H1 (cell line): Measurements from ENCODE around the gene ALPK3. TPM values are rescaled to one million over a fixed set of nuclear protein-coding genes. Genes with fewer than 3 reads are reported as not detected.

ENCODE experiments used
- CREB1 ChIP-seq: IDR thresholded peaks from 2 replicates; pipeline ENCODE4 v1.6.1; 2012; ENCODE audit warnings: inconsistent platforms
- EZH2 ChIP-seq: fragments of 200-600 bp; sonication (generic); IDR thresholded peaks from 2 replicates; pipeline ENCODE4 v1.7.1; 2012; ENCODE audit warnings: low read depth, mild to moderate bottlenecking, moderate library complexity, low read length, inconsistent platforms; ENCODE audit not compliant: severe bottlenecking
- JUND ChIP-seq: IDR thresholded peaks from 2 replicates; pipeline ENCODE4 v1.6.1; 2011; ENCODE audit warnings: mild to moderate bottlenecking, improper control_type of control experiment, low read length
- RAD21 ChIP-seq, 2 experiments: IDR thresholded peaks in 1 of 2; conservative IDR thresholded peaks in 1 of 2; 2 replicates each; pipeline ENCODE4 v1.6.1; 2011; ENCODE audit warnings: low read depth in 2 of 2, low read length in 2 of 2, improper control_type of control experiment in 1 of 2, inconsistent platforms in 1 of 2, mild to moderate bottlenecking in 1 of 2, moderate library complexity in 1 of 2
- SIRT6 ChIP-seq: IDR thresholded peaks from one replicate; pipeline ENCODE4 v1.7.1; 2012; ENCODE audit warnings: low read length, inconsistent platforms
- SUZ12 ChIP-seq: fragments of 200-600 bp; sonication (generic); IDR thresholded peaks from 2 replicates; pipeline ENCODE4 v1.6.1; 2012; ENCODE audit warnings: mild to moderate bottlenecking, inconsistent platforms, low read length, moderate library complexity, mixed read lengths
- TAF1 ChIP-seq: IDR thresholded peaks from 2 replicates; pipeline ENCODE4 v1.6.1; 2011; ENCODE audit warnings: mild to moderate bottlenecking, low read depth, low read length
- TEAD4 ChIP-seq: IDR thresholded peaks from 2 replicates; pipeline ENCODE4 v1.6.1; 2012; ENCODE audit warnings: low read depth, low read length, inconsistent platforms, mixed read lengths
- polyA plus RNA-seq, 7 experiments: library from polyadenylated mRNA; depleted of rRNA in 3 of 7; stranded (reverse) in 5 of 7; unstranded in 2 of 7; fragments of >200 nt in 5 of 7; fragments of 200-250 nt in 2 of 7; gene quantifications; 1 replicate in 5 of 7; 2 replicates in 1 of 7; 4 replicates in 1 of 7; pipeline versions ENCODE4 v1.2.1 to v1.2.3, GENCODE V29; 2011 to 2013; ENCODE audit warnings: missing spikeins in 2 of 7, mixed read lengths in 2 of 7
- total RNA-seq: library from RNA; stranded (reverse); fragmentation: NEBNext Ultra II Directional; extraction: Animal tissue kit (Norgen Biotek cat#: 25700); gene quantifications from 2 replicates; pipeline ENCODE4 v1.2.1, GENCODE V29; 2021
- TF ChIP-seq, protein P1 (sequence below): fragments of 300-600 bp; sonication (generic); IDR thresholded peaks from 2 replicates; pipeline ENCODE4 v1.7.1; 2012; ENCODE audit warnings: low read length, moderate library complexity, mild to moderate bottlenecking, inconsistent platforms; ENCODE audit not compliant: insufficient replicate concordance
- TF ChIP-seq, protein P2 (sequence below): IDR thresholded peaks from 2 replicates; pipeline ENCODE4 v1.6.1; 2011; ENCODE audit warnings: low read length, improper control_type of control experiment

Gene ALPK3
- total and polyA plus RNA-seq, 2 of the 8 experiments (the other 6 are each of a cell fraction or from before 2014, with no cell fraction given), result 4.4 to 19.2 TPM

DNA sequence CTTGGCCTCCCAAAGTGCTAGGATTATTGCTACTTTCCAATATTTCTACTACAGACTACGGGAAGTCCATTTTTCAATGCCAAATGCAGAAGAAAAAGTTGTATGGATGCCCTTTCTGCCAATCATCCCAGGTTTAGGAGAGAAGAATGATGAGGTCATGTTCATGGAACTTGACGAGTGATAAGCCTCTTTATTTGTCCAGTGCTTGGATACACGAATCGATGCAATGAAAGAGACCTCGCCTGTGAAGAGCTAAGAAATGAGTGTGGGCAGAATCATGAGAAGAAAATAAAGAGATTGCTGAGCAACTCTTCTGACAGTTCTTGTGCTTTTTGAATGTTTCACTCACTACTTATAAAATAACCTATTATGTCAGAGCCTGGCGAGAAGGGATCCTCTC is 66.3 kb downstream of the ALPK3 start (continued):
- TF ChIP-seq, protein P1, sequence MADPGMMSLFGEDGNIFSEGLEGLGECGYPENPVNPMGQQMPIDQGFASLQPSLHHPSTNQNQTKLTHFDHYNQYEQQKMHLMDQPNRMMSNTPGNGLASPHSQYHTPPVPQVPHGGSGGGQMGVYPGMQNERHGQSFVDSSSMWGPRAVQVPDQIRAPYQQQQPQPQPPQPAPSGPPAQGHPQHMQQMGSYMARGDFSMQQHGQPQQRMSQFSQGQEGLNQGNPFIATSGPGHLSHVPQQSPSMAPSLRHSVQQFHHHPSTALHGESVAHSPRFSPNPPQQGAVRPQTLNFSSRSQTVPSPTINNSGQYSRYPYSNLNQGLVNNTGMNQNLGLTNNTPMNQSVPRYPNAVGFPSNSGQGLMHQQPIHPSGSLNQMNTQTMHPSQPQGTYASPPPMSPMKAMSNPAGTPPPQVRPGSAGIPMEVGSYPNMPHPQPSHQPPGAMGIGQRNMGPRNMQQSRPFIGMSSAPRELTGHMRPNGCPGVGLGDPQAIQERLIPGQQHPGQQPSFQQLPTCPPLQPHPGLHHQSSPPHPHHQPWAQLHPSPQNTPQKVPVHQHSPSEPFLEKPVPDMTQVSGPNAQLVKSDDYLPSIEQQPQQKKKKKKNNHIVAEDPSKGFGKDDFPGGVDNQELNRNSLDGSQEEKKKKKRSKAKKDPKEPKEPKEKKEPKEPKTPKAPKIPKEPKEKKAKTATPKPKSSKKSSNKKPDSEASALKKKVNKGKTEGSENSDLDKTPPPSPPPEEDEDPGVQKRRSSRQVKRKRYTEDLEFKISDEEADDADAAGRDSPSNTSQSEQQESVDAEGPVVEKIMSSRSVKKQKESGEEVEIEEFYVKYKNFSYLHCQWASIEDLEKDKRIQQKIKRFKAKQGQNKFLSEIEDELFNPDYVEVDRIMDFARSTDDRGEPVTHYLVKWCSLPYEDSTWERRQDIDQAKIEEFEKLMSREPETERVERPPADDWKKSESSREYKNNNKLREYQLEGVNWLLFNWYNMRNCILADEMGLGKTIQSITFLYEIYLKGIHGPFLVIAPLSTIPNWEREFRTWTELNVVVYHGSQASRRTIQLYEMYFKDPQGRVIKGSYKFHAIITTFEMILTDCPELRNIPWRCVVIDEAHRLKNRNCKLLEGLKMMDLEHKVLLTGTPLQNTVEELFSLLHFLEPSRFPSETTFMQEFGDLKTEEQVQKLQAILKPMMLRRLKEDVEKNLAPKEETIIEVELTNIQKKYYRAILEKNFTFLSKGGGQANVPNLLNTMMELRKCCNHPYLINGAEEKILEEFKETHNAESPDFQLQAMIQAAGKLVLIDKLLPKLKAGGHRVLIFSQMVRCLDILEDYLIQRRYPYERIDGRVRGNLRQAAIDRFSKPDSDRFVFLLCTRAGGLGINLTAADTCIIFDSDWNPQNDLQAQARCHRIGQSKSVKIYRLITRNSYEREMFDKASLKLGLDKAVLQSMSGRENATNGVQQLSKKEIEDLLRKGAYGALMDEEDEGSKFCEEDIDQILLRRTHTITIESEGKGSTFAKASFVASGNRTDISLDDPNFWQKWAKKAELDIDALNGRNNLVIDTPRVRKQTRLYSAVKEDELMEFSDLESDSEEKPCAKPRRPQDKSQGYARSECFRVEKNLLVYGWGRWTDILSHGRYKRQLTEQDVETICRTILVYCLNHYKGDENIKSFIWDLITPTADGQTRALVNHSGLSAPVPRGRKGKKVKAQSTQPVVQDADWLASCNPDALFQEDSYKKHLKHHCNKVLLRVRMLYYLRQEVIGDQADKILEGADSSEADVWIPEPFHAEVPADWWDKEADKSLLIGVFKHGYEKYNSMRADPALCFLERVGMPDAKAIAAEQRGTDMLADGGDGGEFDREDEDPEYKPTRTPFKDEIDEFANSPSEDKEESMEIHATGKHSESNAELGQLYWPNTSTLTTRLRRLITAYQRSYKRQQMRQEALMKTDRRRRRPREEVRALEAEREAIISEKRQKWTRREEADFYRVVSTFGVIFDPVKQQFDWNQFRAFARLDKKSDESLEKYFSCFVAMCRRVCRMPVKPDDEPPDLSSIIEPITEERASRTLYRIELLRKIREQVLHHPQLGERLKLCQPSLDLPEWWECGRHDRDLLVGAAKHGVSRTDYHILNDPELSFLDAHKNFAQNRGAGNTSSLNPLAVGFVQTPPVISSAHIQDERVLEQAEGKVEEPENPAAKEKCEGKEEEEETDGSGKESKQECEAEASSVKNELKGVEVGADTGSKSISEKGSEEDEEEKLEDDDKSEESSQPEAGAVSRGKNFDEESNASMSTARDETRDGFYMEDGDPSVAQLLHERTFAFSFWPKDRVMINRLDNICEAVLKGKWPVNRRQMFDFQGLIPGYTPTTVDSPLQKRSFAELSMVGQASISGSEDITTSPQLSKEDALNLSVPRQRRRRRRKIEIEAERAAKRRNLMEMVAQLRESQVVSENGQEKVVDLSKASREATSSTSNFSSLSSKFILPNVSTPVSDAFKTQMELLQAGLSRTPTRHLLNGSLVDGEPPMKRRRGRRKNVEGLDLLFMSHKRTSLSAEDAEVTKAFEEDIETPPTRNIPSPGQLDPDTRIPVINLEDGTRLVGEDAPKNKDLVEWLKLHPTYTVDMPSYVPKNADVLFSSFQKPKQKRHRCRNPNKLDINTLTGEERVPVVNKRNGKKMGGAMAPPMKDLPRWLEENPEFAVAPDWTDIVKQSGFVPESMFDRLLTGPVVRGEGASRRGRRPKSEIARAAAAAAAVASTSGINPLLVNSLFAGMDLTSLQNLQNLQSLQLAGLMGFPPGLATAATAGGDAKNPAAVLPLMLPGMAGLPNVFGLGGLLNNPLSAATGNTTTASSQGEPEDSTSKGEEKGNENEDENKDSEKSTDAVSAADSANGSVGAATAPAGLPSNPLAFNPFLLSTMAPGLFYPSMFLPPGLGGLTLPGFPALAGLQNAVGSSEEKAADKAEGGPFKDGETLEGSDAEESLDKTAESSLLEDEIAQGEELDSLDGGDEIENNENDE, result no peak
- TF ChIP-seq JUND (no peak), SUZ12 (no peak), TEAD4 (no peak), RAD21 (IDR thresholded peaks at IDR 0.05 in 1 of 2, conservative IDR thresholded peaks at IDR 0.05 in 1 of 2; ENCODE audit: low read depth in 2 of 2, low read length in 2 of 2) (no peak), CREB1 (no peak), SIRT6 (no peak), EZH2 (no peak), TAF1 (no peak)
- TF ChIP-seq, protein P2, sequence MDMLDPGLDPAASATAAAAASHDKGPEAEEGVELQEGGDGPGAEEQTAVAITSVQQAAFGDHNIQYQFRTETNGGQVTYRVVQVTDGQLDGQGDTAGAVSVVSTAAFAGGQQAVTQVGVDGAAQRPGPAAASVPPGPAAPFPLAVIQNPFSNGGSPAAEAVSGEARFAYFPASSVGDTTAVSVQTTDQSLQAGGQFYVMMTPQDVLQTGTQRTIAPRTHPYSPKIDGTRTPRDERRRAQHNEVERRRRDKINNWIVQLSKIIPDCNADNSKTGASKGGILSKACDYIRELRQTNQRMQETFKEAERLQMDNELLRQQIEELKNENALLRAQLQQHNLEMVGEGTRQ, result no peak
